SK-N-DZ (cell line): Measurements from ENCODE around the gene DTNBP1.

Experiments
- DNase-seq: peaks from one replicate; pipeline ENCODE4 v3.0.0-alpha.2; 2015; ENCODE audit warnings: low spot score

DTNBP1 gene

GRCh38 chr6:15502446-15503345, 160.1 kb downstream of the DTNBP1 start:
- no peak for DNase-seq

DNA sequence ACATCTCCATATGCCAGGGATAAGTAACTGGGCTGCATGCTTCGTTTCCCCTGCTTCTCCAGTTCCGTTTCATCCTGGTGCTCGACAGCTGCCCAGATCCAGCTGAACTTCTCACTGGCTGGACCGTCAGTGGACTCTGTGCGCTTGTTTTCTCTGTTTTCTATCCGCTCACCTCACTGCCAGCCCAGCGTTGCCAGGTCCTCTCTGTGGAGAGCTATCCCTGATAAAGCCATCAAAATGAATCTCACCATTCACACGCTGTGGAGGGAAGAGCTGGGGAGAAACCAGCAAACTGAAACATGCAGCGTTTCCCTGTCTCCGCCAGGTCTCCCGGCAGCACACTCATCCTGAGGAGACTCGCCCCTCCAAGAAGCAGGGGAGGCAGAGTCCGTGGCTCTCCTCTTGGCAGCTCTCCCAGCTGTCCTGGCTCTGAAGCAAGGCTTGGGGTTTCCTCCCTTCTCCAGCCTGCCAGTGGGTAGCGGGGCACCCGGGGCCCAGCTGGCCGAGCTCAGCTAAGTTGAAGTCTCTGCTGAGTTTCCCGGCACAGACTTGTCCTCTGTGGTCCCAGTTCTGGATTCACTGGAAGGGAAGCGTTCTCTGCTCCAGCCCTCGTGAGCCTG, 160.9 kb downstream of the DTNBP1 start:
- no peak for DNase-seq

- no peak for DNase-seq
Measured at GRCh38 chr6:15500901-15501825, 161.7 kb downstream of the DTNBP1 start.

GRCh38 chr6:15500078-15500740, 162.6 kb downstream of the DTNBP1 start:
- no peak for DNase-seq

DNA sequence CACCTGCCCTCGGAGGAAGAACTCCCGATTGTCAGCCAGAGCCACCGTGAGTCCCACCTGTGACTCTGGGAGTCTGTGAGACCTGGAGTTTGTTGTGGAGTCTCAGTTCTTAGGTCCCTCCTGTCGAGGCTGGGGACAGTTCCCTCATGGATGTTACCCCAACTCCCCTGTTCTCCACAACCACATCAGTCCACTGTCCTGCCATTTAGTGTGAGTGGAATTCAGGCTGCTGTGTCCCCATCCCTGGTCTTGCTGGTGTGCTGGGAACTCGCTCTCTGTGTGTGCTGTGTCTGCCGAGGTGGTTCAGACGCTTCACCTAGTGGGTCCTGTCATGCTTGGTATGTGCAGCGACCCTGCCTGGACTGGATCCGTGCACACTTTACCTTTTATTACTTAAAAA, 163.2 kb downstream of the DTNBP1 start:
- DNase-seq, result no peak

DNA sequence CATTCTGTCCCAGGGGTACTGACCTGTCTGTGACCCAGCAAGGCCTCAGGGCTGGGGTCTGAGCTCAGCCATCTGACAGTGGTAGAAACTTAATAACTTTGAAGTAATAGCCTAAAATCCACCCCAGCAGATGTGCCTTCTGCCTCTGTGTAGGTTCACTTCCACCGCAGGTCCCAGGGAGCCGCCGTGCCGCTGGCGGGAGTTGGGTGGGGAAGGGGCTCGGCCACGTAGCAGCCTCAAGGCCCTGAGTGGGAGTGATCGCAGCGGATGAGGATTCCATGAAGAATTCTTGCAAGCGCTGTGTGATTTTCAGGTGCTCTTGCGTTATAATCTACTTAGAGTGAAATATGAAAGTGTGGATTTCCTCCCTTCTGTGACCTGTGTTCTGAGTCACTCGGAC, 163.7 kb downstream of the DTNBP1 start:
- DNase-seq, result no peak

GRCh38 chr6:15498640-15499039, 164.2 kb downstream of the DTNBP1 start:
- no peak for DNase-seq

DNA sequence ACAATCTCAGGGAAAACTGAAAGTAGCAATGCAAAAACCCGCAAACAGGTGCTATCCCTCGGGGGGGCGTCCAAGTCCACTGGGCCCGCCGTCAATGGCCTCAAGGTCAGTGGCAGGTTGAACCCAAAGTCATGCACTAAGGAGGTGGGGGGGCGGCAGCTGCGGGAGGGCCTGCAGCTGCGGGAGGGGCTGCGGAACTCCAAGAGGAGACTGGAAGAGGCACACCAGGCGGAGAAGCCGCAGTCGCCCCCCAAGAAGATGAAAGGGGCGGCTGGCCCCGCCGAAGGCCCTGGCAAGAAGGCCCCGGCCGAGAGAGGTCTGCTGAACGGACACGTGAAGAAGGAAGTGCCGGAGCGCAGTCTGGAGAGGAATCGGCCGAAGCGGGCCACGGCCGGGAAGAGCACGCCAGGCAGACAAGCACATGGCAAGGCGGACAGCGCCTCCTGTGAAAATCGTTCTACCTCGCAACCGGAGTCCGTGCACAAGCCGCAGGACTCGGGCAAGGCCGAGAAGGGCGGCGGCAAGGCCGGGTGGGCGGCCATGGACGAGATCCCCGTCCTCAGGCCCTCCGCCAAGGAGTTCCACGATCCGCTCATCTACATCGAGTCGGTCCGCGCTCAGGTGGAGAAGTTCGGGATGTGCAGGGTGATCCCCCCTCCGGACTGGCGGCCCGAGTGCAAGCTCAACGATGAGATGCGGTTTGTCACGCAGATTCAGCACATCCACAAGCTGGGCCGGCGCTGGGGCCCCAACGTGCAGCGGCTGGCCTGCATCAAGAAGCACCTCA, 166.3 kb downstream of the DTNBP1 start:
- no peak for DNase-seq

- DNase-seq, result no peak
Measured at GRCh38 chr6:15495375-15495901, 167.4 kb downstream of the DTNBP1 start.

GRCh38 chr6:15493437-15494168, 169.2 kb downstream of the DTNBP1 start:
- no peak for DNase-seq

GRCh38 chr6:15491986-15492269, 170.9 kb downstream of the DTNBP1 start:
- no peak for DNase-seq

GRCh38 chr6:15491255-15491985, 171.4 kb downstream of the DTNBP1 start:
- DNase-seq, result peak; percentile 52

DNA sequence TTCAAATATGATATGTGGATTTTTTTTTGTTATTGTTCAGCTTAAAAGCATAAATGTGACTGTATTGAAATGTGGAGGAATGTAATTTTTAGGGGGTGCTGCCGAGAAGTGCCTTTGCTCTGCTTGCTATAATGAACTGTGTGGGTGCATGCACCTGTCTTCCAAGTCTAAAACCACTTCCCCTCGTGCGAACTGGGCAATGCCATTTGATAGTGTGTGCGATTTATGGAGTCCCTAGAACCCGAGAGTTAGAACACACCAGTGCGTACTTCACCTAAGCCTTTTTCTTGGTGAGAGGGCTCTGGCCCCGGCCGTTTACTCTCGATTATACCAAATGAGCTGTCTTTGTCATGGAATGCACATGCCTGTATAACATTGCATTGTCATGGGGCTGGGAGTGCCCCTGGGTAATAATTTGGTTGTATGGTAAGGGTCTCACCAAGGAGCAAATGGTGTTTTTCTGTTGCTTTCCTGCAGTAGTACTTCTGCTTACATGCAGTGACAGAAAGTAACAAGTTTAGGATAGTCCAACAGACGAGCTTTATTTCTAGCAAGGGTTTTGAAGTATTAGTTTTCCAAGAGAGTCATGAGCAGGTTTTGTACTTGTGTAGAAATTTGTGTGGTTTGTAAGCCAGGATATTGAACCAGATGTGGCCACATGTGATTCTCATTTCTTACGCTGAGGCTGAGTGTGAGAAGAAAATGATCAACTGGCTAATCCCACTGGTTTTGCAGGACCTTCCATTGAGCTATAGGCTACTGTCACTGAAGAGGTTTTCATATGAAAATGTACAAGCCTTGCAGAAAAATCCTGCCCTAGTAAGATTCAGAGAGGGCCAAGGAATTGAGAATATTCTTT, 172.4 kb downstream of the DTNBP1 start:
- no peak for DNase-seq

DNA sequence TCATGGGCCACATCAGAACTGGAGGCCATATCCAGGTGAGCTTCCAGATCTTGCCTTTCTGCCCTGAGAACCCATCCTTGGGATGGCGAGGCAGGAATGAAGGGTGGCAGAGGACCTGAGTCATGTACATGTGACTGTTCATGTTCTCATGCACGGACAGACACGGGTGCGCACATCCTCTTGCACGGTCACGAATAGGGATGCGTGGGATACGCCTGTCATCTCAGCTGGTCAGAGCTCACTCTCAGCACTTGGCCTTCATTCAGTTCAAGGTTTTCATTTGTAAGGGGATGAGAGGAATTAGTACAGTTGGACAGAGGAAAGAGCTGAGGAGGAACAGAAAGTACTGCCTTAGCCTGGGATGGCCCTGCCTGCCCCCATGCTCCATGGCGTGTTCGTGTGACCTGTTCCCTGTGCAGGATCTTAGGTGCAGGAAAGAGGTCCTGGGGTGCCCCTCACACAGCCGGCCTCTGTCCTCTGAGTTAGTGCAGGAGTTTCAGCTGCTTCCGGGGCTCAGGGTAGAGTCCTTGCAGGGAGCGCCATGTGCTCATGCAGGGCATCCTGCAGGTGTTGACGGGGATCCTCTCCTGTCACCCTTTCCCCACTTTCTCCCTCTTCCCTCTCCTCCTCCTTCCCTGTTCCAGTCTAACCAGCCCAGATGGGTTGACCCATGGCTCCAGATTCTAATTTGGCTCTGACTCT, 173.4 kb downstream of the DTNBP1 start:
- DNase-seq, result no peak

GRCh38 chr6:15487262-15487661, 175.6 kb downstream of the DTNBP1 start:
- DNase-seq, result no peak

DNA sequence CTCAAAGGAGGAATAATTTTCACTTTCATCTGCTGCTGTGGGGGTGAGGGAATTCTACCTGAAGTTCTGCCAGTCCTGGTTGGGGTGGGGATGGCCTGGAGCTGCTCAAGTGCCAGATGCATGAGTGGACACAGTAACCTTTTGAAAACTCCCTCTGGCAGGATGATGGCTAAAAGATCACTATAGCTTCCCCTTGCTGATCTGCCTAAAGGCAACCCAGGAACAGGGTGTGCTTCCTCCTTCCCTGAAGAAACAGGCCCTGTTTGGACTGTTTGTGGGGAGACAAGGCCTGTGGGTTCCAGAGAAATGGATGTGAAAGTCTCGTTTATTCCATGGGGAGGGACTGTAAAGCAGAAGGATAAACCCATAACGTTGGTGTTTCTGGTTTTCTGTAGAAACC, 176.9 kb downstream of the DTNBP1 start:
- no peak for DNase-seq

- DNase-seq, result no peak
Measured at GRCh38 chr6:15484821-15485220, 178.0 kb downstream of the DTNBP1 start.

DNA sequence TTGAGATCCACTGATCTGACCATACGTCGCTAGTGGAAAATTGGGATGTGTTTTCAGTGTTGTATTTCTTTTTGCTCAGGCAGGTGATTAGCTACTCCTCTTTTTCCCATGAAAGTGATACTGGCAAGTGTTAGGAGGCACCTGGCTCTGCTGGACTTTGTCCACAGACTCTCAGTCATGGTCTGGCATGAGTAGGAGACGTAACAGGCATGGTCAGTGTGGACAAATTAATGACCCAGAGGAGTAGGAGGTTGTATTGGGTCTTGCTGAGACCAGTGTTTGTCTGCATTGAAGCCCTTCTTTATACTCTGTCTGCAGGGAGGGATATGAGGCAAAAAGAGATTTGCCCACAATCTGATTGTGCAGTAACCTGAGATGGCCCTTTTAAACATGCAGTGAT, 178.7 kb downstream of the DTNBP1 start:
- no peak for DNase-seq
